HEK293T (cell line): ENCODE data around the gene ARMS2.

ENCODE experiments used
- ELF4 ChIP-seq: fragments of 450-650 bp; IDR thresholded peaks from 2 replicates; pipeline ENCODE4 v1.6.1; 2017; ENCODE audit warnings: antibody characterized with exemption
- FOXK2 ChIP-seq: fragments of 450-650 bp; IDR thresholded peaks from 2 replicates; pipeline ENCODE4 v1.6.1; 2016; ENCODE audit warnings: mild to moderate bottlenecking
- NFRKB ChIP-seq: fragments of 450-650 bp; IDR thresholded peaks from 2 replicates; pipeline ENCODE4 v1.6.1; 2016; ENCODE audit warnings: mild to moderate bottlenecking, moderate library complexity
- PKNOX1 ChIP-seq: fragments of 450-650 bp; IDR thresholded peaks from 2 replicates; pipeline ENCODE4 v1.6.1; 2016
- SP1 ChIP-seq: fragments of 450-650 bp; IDR thresholded peaks from 2 replicates; pipeline ENCODE4 v1.6.1; 2017

GRCh38 chr10:122503012-122503411 is 48.6 kb downstream of the ARMS2 start:
- TF ChIP-seq ELF4 = no peak
- TF ChIP-seq NFRKB = no peak
- TF ChIP-seq FOXK2 = no peak
- no peak for TF ChIP-seq PKNOX1
- TF ChIP-seq SP1 = no peak
